ENCODE data around the gene SLC9A8. TPM values are rescaled to one million over a fixed set of nuclear protein-coding genes. Genes with fewer than 3 reads are reported as not detected.
"Not testable (repeated sequence)": the region's sequence is repeated elsewhere in the genome, so short reads cannot be mapped to it uniquely, and the experiment has no call there.

SLC9A8 gene
- total RNA-seq, 1 donor from 2014 or later = 35.0 TPM

DNA sequence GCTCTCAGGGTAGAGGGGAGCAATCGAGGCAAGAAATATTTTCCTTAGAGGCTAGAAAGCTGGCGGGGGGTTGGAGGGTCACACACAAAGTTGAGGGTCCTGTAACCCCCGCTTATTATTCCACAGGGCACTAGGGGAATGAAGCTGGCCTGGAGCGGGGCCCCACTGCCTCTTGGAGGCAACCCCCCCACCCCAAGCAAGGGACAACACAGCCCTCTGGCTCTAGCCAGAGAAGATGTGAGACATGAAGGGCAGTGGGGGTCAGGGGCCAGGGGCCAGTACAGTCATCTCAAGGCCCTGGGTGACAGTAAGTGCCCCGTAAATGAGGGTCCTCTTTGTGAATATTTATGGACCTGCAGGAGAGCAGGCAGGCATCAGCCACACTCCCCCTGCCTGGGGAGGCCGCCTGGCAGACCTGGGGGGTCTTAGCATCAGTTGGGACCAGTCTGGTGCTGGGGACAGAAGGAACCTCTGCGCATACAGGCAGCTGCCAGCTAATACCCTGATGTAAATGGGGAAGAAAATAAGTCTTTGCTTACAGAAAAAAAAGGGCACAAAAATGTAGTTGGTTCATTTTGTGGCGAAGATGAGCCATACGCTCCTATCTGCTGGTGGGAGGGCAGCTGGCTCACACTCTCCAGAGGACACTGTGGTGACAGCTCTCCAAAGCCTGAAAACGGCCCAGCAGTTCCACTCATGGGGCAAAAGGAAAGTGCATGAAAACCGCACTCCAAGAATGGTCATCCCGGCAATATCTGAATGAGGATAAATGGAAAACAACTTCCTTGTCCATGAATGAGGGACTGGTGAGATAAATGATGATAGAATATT, 80.8 kb downstream of the SLC9A8 start:
- no peak for DNase-seq (ENCODE audit: low spot score)

DNA sequence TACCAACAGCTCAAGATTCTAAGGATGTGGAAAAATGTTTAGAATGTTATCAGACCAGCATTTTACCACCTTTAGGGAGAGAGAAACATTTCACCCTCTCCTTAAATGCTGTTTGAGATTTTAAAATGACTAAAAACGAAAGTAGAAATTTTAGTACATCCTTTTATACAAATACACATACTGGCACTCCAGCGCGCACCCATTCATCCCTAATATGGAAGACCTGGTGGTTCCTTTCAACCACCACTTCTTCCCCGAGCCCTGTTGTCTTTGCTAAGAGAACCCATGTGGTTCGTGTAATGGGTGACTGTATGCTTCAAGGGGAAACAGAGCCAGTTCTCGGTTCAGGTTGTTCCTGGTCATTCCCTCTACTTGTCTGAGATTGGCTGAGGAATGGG, 81.4 kb downstream of the SLC9A8 start:
- no peak for DNase-seq (ENCODE audit: low spot score)

DNA sequence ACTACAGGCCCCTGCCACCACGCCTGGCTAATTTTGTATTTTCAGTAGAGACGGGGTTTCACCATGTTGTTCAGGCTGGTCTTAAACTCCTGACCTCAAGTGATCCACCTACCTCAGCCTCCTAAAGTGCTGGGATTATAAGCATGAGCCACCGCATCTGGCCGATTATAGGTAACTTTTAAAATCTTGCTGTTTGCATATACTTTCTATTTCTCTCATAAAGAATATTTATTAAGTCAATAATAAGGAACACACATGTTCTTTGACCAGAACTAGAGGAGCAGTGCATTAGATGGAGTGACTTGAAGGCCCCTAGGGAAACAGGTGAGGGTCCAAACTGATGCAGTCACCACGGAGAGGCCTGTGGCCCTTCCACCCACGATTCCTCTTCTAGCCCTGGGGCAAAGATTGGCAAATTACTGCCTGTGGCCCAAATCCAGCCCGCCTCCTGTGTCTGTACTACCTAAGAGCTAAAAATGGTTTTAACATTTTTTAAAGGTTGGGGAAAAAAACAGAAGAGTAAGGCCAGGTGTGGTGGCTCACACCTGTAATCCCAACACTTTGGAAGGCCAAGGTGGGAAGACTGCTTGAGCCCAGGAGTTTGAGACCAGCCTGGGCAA, 83.0 kb downstream of the SLC9A8 start:
- DNase-seq (ENCODE audit: low spot score) = not testable (repeated sequence)

DNA sequence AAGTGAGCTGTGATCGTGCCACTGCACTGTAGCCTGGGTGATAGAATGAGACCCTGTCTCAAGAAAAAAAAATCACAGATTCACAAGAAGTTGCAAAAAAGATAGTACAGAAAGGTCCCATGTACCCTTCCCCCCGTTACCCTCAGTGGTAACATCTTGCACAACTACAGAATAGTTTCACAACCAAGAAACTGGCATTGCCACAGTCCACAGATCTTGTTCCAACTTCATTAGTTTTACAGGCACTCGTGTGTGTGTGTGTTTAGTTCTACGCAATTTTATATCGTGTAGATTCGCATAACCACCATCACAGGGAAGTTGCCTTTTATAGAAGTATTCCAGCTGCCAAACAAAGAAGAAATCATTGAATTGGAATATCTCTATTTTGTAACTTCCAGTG, 83.6 kb downstream of the SLC9A8 start:
- DNase-seq (ENCODE audit: low spot score) = no peak

DNA sequence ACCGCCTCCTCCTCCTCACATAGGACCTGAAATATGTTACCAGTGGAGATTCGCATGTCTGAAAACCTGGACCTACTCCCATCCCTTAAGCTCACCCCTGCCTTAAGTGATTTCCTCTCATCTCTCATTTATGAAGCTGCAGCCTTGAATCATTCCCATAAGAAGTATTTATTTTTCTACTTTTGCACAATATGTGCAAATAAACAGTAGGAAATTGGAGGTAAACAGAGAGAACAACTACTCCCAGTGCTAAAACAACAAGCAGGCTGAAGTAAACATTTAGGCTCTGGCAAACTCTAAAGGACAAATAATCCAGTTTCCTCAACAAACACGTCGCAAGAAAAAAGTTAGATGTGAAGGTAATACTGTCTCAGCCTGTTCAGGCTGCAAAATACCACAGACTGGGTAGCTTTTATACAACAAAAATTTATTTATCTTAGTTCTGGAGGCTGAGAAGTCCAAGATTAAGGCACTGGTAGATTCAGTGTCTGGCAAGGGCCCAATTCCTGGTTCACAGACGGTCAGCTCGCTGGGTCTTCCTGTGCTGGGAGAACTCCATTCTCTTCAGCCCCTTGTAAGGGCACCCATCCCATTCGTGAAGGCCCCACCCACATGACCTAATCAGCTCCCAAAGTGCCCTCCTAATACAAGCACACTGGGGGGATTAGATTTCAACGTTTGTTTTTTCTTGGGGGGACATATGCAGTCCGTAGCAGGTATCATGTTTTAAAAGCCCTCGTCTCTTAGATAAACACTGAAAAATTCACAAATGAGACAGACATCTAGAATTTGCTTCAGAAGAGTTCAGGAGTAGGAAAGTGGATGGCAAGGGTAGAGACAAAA, 87.1 kb downstream of the SLC9A8 start:
- DNase-seq (ENCODE audit: low spot score) = no peak

DNA sequence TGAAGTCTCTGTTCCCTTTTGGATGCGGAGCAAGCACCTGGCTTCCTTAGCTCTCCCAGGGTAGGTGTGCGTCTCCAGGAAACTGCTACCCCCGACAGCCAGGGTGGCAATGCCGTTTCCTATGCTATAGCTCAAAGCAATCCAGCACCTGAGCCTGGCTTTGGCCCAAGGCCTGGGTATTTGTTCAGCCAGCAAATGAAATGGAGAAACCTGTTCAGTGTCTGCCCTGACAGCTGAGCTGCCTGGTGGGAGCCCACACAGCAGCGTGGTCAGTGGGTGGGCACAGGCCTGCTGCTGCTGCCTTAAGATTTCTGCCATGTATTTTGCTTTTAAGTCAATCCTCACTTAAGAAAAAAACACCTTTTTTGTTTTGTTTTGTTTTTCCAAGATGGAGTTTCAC, 89.0 kb downstream of the SLC9A8 start:
- DNase-seq (ENCODE audit: low spot score) = no peak

DNA sequence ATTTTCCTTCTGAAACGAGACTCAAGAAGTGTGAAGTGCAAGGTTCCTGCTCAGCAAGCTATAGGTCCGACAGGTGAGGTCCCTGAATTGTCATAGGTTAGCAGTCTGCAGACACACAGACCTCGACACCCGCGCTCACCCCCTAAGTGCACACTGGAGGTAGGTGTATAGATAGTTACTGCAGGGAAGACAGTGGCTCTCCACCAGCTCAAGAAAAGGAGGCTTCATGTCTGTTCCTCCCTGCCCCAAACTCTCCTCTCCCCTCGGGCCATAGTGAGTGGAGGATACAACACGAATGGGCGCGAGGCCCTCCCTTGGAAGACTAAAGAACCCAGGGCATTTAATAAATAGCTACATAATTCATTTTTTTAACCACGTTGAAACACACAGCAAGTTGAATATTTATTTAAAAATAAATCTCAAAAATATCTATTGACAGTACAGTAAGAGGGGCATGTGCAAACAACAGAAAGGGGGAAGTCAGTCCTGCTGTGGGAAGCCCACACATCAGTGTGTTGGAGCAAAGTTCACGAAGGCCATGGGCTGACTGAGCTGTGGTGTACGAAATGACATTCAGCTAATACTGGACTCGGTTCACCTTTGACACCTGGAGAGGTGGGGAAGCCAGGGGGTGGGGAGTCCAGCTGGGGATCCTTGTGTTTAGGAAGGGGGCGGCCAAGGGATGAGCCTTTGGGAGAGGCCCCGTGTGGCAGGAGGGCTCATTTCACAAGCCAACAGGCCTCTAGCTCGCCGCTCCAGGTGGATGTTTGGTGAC, 92.0 kb downstream of the SLC9A8 start:
- DNase-seq (ENCODE audit: low spot score) = no peak

DNA sequence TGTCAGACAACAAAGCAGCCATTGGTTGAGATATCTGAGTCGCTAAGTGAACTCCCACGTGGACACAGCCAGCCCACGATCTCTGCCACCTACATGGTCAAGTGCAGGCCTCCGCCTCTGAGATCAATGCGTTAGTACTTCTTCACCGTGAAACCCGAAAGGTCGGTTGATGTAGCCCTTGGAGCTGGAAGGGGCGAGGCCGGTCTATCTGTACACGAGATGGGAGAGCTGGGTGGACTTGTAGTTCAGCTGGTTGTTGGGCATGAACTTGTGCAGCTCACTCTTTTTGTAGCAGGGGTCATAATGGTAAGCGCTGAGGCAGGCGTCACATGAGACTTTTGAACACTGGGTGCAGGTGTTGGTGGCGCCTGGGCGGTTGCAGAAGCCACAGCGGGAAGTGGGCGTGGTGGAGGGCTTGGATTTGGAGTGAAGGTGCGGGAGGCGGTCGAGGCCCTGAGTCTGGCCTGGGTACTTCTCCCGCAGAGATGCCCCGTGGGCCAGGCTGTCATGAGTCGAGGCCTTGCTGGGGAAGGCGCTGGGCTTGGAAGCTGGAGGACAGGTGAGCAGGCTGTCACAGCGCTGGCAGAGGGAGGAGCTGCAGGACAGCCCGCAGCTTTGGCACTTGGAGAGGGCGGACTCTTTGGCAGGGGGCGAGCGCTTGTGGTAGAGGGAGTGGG, 92.9 kb downstream of the SLC9A8 start:
- DNase-seq (ENCODE audit: low spot score) = no peak

DNA sequence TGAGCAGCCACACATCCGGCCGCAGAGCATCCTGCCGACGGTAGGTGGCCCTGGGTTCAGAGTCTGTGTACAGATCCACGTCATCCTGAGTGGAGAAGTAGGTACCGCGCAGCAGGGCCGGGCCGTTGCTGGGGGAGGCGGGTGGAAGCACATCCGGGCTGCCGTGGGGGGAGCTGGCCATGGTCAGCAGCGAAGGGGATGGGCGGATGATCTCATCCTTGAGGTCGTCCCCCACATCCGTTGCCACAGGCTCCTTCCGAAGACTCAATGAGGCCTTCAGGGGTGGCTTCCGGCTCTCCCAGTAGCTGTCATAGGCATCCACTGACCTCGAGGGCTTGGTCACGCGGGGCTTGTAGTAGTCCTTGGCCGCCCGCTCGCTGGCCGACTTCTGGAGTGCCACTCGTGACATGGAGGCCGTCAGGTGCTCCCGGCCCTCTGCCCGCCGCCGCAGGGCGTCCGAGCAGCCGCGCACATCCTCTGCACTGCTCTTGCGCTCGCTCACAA, 93.5 kb downstream of the SLC9A8 start:
- DNase-seq (ENCODE audit: low spot score) = no peak

DNA sequence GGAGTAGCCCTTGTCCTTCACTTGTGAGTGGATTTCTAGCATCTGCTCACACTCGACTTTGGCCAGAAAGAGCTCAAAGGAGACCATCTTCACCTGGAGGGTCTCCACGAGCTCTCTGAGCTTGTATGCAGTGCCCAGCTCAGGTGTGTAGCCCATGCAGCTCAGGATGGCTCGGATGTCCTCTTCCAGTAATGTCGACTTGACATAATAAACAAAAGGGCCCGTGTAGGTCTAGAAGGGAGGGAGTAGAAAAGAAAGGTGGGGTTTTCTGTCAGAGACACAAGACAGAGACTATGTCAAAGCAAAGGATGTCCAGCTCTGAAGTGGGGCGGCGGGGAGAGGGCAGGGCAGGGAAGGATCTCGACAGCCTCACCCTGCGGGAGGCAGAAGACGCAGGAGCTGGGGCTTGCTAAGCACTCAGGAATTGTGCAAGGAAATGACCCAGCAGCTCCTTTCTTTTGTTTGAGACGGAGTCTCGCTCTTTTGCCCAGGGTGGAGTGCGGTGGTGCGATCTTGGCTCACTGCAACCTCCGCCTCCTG, 94.1 kb downstream of the SLC9A8 start:
- no peak for DNase-seq (ENCODE audit: low spot score)

DNA sequence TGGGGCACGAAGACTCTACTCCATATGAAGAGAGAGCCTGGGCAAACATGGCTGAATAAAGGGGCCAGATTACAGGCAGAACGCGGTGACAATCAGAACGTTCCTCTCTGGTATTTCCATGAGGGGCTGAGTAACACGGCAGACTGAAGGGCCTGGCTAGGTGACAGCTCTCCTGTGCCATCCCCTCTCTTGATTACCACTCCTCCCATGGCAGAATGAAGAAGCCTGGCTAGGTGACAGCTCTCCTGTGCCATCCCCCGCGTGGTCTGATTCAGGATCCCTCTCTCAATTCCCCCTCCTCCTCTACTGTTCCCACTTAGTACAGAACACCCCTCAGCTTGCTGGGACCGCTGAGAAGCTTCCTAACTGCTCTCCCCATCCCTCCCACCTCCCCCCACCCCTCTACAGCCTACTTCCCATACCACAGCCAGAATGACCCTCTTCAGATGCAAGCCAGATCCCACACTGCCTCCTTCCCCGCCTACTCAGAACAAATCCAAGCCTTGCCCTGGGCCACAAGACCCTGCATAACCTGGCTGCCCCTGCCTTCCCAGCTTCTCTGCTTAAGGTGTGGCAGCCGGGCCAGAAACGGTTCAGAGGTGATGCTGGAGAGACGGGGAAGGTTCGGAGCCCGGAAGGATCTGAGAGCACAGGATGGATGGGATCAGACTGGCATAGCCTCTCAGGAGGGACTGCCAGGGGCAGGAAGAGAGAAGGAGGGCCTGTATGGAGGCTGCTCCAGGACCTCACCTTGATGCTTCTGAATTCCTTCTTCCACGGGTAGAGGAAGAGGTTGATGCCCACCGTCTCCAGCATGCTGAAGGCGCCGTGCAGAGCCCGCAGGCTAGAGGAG, 95.0 kb downstream of the SLC9A8 start:
- no peak for DNase-seq (ENCODE audit: low spot score)

DNA sequence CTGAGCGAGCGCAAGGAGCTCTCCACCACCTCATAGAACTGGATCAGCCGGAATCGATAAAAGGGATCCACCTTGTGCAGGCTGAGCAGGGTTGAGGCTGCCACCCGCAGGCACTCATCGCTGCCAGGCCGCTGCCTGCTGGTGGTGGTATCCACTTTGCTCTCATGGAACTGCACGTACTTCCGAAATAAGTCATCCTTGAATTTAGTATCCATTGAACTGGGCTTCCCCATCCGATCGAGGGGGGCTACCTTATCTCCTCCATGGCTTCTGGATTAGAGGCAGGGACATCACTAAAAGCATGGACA, 95.6 kb downstream of the SLC9A8 start:
- no peak for DNase-seq (ENCODE audit: low spot score)

DNA sequence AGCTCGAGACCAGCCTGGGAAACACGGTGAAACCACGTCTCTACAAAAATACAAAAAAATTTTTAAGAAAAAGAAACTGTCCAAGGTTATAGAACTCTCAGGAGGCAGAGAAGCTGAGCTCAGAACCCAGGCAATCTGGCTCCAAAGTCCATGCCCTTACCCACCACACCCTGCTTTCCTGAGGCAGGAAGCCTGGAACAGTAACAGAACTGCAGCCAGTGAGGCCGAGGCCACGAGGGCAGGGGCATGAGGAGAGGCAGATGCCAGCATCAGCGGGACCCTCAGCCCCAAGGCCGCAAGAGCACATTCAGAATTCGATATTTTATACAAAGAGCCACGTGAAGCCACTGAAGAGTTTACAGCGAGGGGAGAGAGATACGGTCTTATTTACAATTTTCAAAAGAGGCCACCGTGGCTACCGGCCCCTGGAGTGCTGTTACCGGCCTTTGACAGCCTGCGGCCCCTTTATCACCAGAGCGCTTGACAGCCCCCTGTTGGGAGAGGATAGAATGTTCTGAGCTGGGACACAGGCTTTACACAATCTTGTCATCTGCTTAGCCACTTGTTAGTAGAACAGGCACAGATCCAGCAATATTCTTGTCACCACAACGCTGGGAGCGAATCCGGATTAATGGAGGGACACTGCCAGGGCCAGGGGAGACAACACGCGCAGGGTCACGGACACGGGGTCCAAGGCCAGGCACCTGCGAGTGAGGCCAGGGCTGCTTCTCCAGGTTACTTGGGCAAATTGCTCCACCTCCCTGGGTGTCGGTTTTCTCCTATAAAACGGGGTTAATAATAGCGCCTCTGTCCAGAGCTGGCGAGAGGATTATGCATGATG, 97.1 kb downstream of the SLC9A8 start:
- no peak for DNase-seq (ENCODE audit: low spot score)

DNA sequence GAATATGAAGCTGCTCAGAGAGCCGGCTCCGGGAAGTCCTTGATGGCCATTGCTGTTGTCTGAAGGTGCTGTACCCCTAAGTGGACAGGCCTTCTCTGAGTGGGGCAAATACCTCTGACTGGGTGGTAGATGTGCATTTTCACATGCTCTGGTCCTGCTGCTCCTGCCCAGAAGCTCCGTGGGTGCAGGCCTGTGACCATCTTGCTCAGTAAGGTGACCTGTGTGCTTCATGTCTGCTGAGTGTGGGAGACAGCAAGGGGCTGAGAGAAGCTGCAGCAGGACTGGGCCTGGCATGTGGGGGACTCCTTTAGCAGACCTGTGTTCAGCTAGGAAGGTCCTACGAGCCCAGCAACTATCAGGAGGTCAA, 97.7 kb downstream of the SLC9A8 start:
- DNase-seq (ENCODE audit: low spot score) = no peak

DNA sequence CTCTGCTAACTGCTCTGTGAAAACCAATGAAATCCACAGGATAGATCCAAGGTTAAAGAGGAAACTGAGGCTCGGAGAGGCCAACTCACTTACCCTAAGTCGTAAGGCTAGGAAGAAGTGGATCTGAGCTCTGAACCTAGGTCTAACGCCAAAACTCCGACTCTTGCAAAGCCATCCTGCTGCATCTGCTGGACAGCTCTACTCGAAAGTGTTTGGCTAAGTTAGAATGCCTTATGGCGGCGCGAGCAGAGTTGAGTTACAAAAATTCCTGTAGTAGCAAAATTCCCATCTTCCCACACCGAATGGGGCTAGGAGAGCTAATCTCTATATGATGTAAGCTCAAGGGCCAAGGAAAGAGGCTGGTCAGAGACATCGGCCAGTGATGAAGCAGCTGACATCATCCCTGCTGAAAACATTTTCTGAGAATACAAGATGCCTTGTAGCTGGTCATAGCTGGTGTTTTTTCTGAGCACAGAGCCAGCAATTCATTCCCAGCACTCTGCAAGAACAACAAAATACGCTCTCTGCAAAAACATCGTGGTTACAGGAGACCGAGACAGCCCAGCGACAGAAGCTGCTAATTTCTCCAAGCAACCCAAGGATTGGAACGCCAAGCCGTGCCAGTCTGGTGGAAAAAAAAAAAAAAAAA, 100.9 kb downstream of the SLC9A8 start:
- no peak for DNase-seq (ENCODE audit: low spot score)

DNA sequence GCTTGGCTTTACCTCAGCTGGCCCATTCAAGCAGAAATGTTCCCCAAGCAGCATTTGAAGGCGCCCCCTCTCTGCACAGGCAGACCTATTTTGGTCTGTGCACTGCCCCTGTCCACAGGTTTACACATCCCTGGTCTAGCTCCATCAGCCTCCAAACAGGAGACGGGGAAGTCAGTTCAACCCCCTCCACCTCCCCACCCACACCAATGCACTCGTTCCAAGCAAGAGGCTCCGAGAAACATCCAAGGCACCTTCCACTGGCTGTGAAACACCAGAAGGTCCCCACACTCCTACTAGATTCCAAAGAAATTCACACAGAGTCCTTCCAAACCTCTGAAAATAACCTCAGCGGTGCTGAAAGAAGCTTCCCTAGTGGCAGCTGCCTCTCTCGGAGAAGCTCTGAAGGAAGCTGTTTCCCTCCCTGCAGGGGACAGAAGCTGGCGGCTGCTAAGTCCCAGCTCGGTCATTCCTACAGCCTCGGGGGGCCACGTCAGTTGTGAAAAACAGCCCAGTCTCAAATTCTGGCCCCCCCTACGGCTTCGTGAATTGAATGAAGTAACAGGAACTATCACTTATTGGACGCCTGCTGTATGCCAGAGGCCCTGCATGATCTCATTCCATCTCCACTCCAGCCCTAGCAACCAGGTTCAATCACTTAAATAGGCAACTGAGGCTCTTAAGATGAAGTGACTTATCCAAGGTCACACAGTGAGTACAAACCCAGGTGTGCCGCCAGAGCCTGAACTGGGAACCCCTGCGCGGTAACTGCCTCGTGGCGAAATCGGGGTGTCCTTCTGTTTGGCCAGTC, 101.9 kb downstream of the SLC9A8 start:
- DNase-seq (ENCODE audit: low spot score) = no peak

DNA sequence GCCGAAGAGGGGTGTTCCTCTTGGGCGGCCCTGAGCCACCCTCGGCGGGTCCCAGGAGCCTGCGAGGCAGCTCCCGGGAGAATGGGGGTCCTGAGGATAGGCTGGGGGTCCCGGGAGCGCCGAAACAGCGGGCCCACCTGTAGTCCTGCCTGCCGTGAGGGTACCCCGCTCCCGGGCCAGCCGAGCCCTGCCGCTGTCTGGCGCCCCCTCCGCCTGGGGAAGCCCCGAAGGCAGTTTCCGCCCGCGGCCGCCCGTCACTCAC, 102.4 kb downstream of the SLC9A8 start:
- no peak for DNase-seq (ENCODE audit: low spot score)
